ENCODE measurements around the gene KCNA10. TPM values are rescaled to one million over a fixed set of nuclear protein-coding genes. Genes with fewer than 3 reads are reported as not detected.

KCNA10 gene
- total and polyA plus RNA-seq, 2 donors (not counting 3 experiments of a cell fraction or from before 2014, with no cell fraction given), result not detected

DNA sequence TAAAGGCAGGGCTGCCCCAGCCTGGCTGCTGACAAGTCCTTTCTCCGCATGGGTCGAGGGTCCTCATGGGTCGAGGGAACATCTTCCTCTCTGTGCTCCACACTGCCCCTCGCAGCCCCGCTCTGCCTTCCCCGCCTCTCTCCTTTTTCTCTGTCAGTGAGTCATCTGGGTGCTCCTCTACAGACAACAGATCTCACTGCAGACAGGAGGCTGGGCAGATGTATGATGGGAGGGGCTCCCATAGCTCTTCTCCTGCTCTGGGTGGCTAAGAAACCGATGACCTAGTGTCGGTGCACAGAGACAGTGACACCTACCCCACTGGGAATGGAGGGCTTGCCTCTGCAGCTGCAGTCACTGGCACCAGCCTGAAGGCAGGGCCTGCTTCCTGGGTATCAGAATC is 5.5 kb downstream of the KCNA10 start:
- Histone ChIP-seq H3K9ac (replicated peaks; ENCODE audit: extremely low read depth, insufficient read depth, low read length) (no peak overlapping the region), H3K4me2 (ENCODE audit: insufficient read depth, low read length) (no peak overlapping the region), H4K20me1 (replicated peaks; ENCODE audit: control insufficient read depth, extremely low read depth, insufficient read depth, low read length) (no peaks in the 10 kb centered on the region), H3K9me3 (replicated peaks; ENCODE audit: control insufficient read depth, insufficient read depth, low read length) (no peaks in the 10 kb centered on the region), H3K27ac (ENCODE audit: insufficient read depth, low read depth, low read length) (no peak overlapping the region), H3K4me1 (ENCODE audit: control insufficient read depth, extremely low read depth, insufficient read depth, low read length) (no peaks in the 10 kb centered on the region), H3K4me3 (replicated peaks in 1 of 3; ENCODE audit: insufficient read depth in 1 of 3, low read depth in 1 of 3, low read length in 3 of 3) (no peak overlapping the region), H3K36me3 (ENCODE audit: control insufficient read depth in 2 of 2, extremely low read depth in 1 of 2, insufficient read depth in 2 of 2, low read length in 2 of 2) (no peaks in the 10 kb centered on the region), H3K27me3 (ENCODE audit: control insufficient read depth in 2 of 2, insufficient read depth in 2 of 2, low read length in 2 of 2) (peaks cover 0 to 3% of the 10 kb centered on the region in 2 experiments), H3K9me1 (replicated peaks; ENCODE audit: control insufficient read depth, extremely low read depth, insufficient read depth, low read length) (no peaks in the 10 kb centered on the region), H3K79me2 (ENCODE audit: control insufficient read depth, insufficient read depth, low read length) (no peaks in the 10 kb centered on the region), H2AFZ (ENCODE audit: low read depth, low read length) (no peak overlapping the region)
- intact Hi-C loops (cut with micrococcal nuclease), result no loop called here
- TF ChIP-seq POLR2A (IDR thresholded peaks at IDR 0.05; ENCODE audit: low read depth, low read length) (no peak), FOS (IDR thresholded peaks at IDR 0.05; ENCODE audit: borderline replicate concordance, insufficient read depth, low read length) (no peak), JUN (IDR thresholded peaks at IDR 0.05; ENCODE audit: borderline replicate concordance, insufficient read depth, insufficient read length, low read depth) (no peak), MYC (IDR thresholded peaks at IDR 0.05; ENCODE audit: low read depth, low read length) (no peak), GATA2 (IDR thresholded peaks at IDR 0.05; ENCODE audit: insufficient read depth, insufficient read length, low read depth, low read length) (no peak), EZH2 (IDR thresholded peaks at IDR 0.05; ENCODE audit: borderline replicate concordance, low read depth, low read length, severe bottlenecking) (no peak), POLR2AphosphoS5 (IDR thresholded peaks at IDR 0.05; ENCODE audit: insufficient read depth, low read depth, low read length) (no peak)
- TF ChIP-seq, protein P1, sequence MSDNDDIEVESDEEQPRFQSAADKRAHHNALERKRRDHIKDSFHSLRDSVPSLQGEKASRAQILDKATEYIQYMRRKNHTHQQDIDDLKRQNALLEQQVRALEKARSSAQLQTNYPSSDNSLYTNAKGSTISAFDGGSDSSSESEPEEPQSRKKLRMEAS (IDR thresholded peaks at IDR 0.05; ENCODE audit: insufficient read depth, insufficient read length), result no peak
- TF ChIP-seq, protein P2, sequence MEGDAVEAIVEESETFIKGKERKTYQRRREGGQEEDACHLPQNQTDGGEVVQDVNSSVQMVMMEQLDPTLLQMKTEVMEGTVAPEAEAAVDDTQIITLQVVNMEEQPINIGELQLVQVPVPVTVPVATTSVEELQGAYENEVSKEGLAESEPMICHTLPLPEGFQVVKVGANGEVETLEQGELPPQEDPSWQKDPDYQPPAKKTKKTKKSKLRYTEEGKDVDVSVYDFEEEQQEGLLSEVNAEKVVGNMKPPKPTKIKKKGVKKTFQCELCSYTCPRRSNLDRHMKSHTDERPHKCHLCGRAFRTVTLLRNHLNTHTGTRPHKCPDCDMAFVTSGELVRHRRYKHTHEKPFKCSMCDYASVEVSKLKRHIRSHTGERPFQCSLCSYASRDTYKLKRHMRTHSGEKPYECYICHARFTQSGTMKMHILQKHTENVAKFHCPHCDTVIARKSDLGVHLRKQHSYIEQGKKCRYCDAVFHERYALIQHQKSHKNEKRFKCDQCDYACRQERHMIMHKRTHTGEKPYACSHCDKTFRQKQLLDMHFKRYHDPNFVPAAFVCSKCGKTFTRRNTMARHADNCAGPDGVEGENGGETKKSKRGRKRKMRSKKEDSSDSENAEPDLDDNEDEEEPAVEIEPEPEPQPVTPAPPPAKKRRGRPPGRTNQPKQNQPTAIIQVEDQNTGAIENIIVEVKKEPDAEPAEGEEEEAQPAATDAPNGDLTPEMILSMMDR (IDR thresholded peaks at IDR 0.05; ENCODE audit: extremely low read depth in 1 of 2, insufficient read depth in 1 of 2, low read depth in 1 of 2, low read length in 2 of 2), result no peak
- BruUV-seq (replicated peaks), result no TSS peak
- dilution Hi-C loops (cut with MboI; ENCODE audit: extremely low pct_ligation_motif_present, low sequenced_read_pairs), result no loop called here
- no peak for FAIRE-seq
- no peak for DNase-seq (ENCODE audit: low read depth, low spot score)
- ChIA-PET CTCF (interaction anchor here (1.7 to 2.5 kb wide), 3 partner anchors 17 to 106 kb away, joined by 5 to 13 read pairs (median 7); no protein-coding TSS in a partner anchor), POLR2A (no interaction called here)
